Measurements from ENCODE around the gene BPTF. TPM values are rescaled to one million over a fixed set of nuclear protein-coding genes. Genes with fewer than 3 reads are reported as not detected.

BPTF gene
- total RNA-seq, 1 donor from 2014 or later, result 129 TPM

- Mint-ChIP-seq H3K36me3 (peaks cover 2% of the 10 kb centered on the region), H3K27ac (no peak overlapping the region), H3K4me3 (no peak overlapping the region), H3K27me3 (ENCODE audit: insufficient read depth, low read depth) (no peaks in the 10 kb centered on the region), H3K4me1 (peaks cover 22% of the 10 kb centered on the region), H3K9me3 (no peaks in the 10 kb centered on the region)
- no peak overlapping the region for H3K4me2 ChIP-seq
- no peaks in the 10 kb centered on the region for H3K9me3 ChIP-seq (ENCODE audit: low read depth)
- H3F3A ChIP-seq (ENCODE audit: low read depth), result peaks cover 50% of the 10 kb centered on the region
- H3K27me3 ChIP-seq, result peaks cover 20% of the 10 kb centered on the region
- H3K36me3 ChIP-seq, result no peaks in the 10 kb centered on the region
- no peak overlapping the region for H2AFZ ChIP-seq (replicated peaks)
- no peak overlapping the region for H3K9ac ChIP-seq
- peaks cover 13% of the 10 kb centered on the region for H3K4me1 ChIP-seq
- H3K4me3 ChIP-seq, result no peak overlapping the region
- DNase-seq (ENCODE audit: low spot score), result no peak
- no peak overlapping the region for H3K27ac ChIP-seq
- no peaks in the 10 kb centered on the region for H3K79me2 ChIP-seq (ENCODE audit: low read depth)
- H4K20me1 ChIP-seq (ENCODE audit: low read depth), result no peaks in the 10 kb centered on the region
- TF ChIP-seq EZH2 (IDR thresholded peaks at IDR 0.05) (no peak), EZH2phosphoT487 (IDR thresholded peaks at IDR 0.05) (no peak), CTCF (IDR thresholded peaks at IDR 0.05) (no peak)
Observed at GRCh38 chr17:67990909-67991308, 165.6 kb downstream of the BPTF start.

- H3K9me3 Mint-ChIP-seq, result no peaks in the 10 kb centered on the region
- peak overlapping the region; percentile 81 for H3K4me3 ChIP-seq
- peak overlapping the region; percentile 98 for H3K4me3 Mint-ChIP-seq
- peaks cover 2% of the 10 kb centered on the region for H3K36me3 Mint-ChIP-seq
- no peaks in the 10 kb centered on the region for H3K9me3 ChIP-seq (ENCODE audit: low read depth)
- H3F3A ChIP-seq (ENCODE audit: low read depth), result peaks cover 54% of the 10 kb centered on the region
- H3K27me3 ChIP-seq, result peaks cover 35% of the 10 kb centered on the region
- peak overlapping the region; percentile 90 for H3K27ac Mint-ChIP-seq
- H3K4me1 Mint-ChIP-seq, result peaks cover 28% of the 10 kb centered on the region
- no peaks in the 10 kb centered on the region for H3K27me3 Mint-ChIP-seq (ENCODE audit: insufficient read depth, low read depth)
- DNase-seq (ENCODE audit: low spot score), result peak; percentile 40
- no peaks in the 10 kb centered on the region for H4K20me1 ChIP-seq (ENCODE audit: low read depth)
- H2AFZ ChIP-seq (replicated peaks), result peak overlapping the region; percentile 89
- TF ChIP-seq CTCF (IDR thresholded peaks at IDR 0.05) (no peak), EZH2phosphoT487 (IDR thresholded peaks at IDR 0.05) (no peak), EZH2 (IDR thresholded peaks at IDR 0.05) (no peak)
- peaks cover 17% of the 10 kb centered on the region for H3K4me1 ChIP-seq
- peak overlapping the region; percentile 73 for H3K9ac ChIP-seq
- no peaks in the 10 kb centered on the region for H3K36me3 ChIP-seq
- H3K27ac ChIP-seq, result no peak overlapping the region
- H3K4me2 ChIP-seq, result peak overlapping the region; percentile 88
- no peaks in the 10 kb centered on the region for H3K79me2 ChIP-seq (ENCODE audit: low read depth)
Observed at GRCh38 chr17:67992548-67993152, 167.3 kb downstream of the BPTF start.

GRCh38 chr17:67993153-67993997 is 168.1 kb downstream of the BPTF start:
- peak overlapping the region; percentile 98 for H3K4me3 Mint-ChIP-seq
- Histone ChIP-seq H2AFZ (replicated peaks) (peak overlapping the region; percentile 92), H3K9ac (peak overlapping the region; percentile 73), H3K79me2 (ENCODE audit: low read depth) (no peaks in the 10 kb centered on the region), H3K4me2 (peak overlapping the region; percentile 88), H3K27me3 (peaks cover 36% of the 10 kb centered on the region), H3F3A (ENCODE audit: low read depth) (peaks cover 54% of the 10 kb centered on the region), H3K4me1 (peaks cover 17% of the 10 kb centered on the region), H3K36me3 (no peaks in the 10 kb centered on the region), H3K9me3 (ENCODE audit: low read depth) (no peaks in the 10 kb centered on the region), H3K4me3 (peak overlapping the region; percentile 81), H3K27ac (peak overlapping the region; percentile 73), H4K20me1 (ENCODE audit: low read depth) (no peaks in the 10 kb centered on the region)
- DNase-seq (ENCODE audit: low spot score), result peak; percentile 97
- H3K36me3 Mint-ChIP-seq, result peaks cover 2% of the 10 kb centered on the region
- peak overlapping the region; percentile 90 for H3K27ac Mint-ChIP-seq
- H3K4me1 Mint-ChIP-seq, result peaks cover 28% of the 10 kb centered on the region
- peak; percentile 5 for TF ChIP-seq CTCF (IDR thresholded peaks at IDR 0.05)
- TF ChIP-seq EZH2 (IDR thresholded peaks at IDR 0.05), result no peak
- no peak for TF ChIP-seq EZH2phosphoT487 (IDR thresholded peaks at IDR 0.05)
- no peaks in the 10 kb centered on the region for H3K9me3 Mint-ChIP-seq
- peaks cover 2% of the 10 kb centered on the region for H3K27me3 Mint-ChIP-seq (ENCODE audit: insufficient read depth, low read depth)
